ENCODE results near the gene TRMT1. TPM values are rescaled to one million over a fixed set of nuclear protein-coding genes. Genes with fewer than 3 reads are reported as not detected.

The TRMT1 gene
- total RNA-seq, 1 experiment from 2014 or later: 109 TPM

- peak; percentile 99 for DNase-seq (ENCODE audit: low spot score)
- intact Hi-C loops (cut with micrococcal nuclease; ENCODE audit: unreplicated experiment): loop anchor here (2.0 kb wide), 2 partner anchors 13 to 33 kb away; partner anchors contain the start of gene NACC1
Observed at GRCh38 chr19:13151605-13152355, 35.2 kb upstream of the TRMT1 start.

GRCh38 chr19:13150931-13151604 is 34.5 kb upstream of the TRMT1 start:
- Histone ChIP-seq H3K4me1 (ENCODE audit: insufficient read depth, low read length, poor library complexity, severe bottlenecking) (peaks cover 12% of the 10 kb centered on the region), H3K27ac (ENCODE audit: low read depth, low read length, poor library complexity, severe bottlenecking) (peak overlapping the region; percentile 98), H3K36me3 (ENCODE audit: insufficient read depth, low read length, poor library complexity, severe bottlenecking) (peaks cover 17% of the 10 kb centered on the region), H3K9me3 (ENCODE audit: low read depth, low read length, poor library complexity, severe bottlenecking) (no peaks in the 10 kb centered on the region), H3K4me3 (ENCODE audit: low read depth, low read length, poor library complexity, severe bottlenecking) (peak overlapping the region; percentile 72), H3K27me3 (replicated peaks; ENCODE audit: insufficient read depth, low read depth, low read length, poor library complexity) (no peaks in the 10 kb centered on the region)
- TF ChIP-seq CTCF (conservative IDR thresholded peaks at IDR 0.05; ENCODE audit: low read depth, low read length) (no peak), EZH2 (IDR thresholded peaks at IDR 0.05; ENCODE audit: borderline replicate concordance, low read depth, low read length, poor library complexity, severe bottlenecking) (no peak)
- TSS peak; percentile 41 for BruUV-seq (replicated peaks)
- intact Hi-C loops (cut with micrococcal nuclease; ENCODE audit: unreplicated experiment): loop anchor here (2.0 kb wide), 2 partner anchors 14 to 32 kb away; partner anchors contain the start of gene NACC1
- peak; percentile 49 for DNase-seq (ENCODE audit: low spot score)
- CTCF ChIA-PET: no interaction called here
- POLR2A ChIA-PET (ENCODE audit: low non-redundant PET): interaction anchor here (0.5 kb wide), 1 partner anchor 330 kb away, joined by 6 read pairs; no protein-coding TSS in a partner anchor

More at GRCh38 chr19:13151605-13152355, 35.2 kb upstream of the TRMT1 start:
- Histone ChIP-seq H3K36me3 (ENCODE audit: insufficient read depth, low read length, poor library complexity, severe bottlenecking) (peaks cover 17% of the 10 kb centered on the region), H3K4me3 (ENCODE audit: low read depth, low read length, poor library complexity, severe bottlenecking) (peak overlapping the region; percentile 79), H3K4me1 (ENCODE audit: insufficient read depth, low read length, poor library complexity, severe bottlenecking) (peaks cover 19% of the 10 kb centered on the region), H3K27me3 (replicated peaks; ENCODE audit: insufficient read depth, low read depth, low read length, poor library complexity) (no peaks in the 10 kb centered on the region), H3K27ac (ENCODE audit: low read depth, low read length, poor library complexity, severe bottlenecking) (peak overlapping the region; percentile 100), H3K9me3 (ENCODE audit: low read depth, low read length, poor library complexity, severe bottlenecking) (no peaks in the 10 kb centered on the region)
- POLR2A ChIA-PET (ENCODE audit: low non-redundant PET): interaction anchor here (0.5 to 1.7 kb wide), 4 partner anchors 10 to 34 kb away, joined by 4 to 13 read pairs (median 10); partner anchors contain the start of gene NACC1
- no TSS peak for BruUV-seq (replicated peaks)
- no peak for TF ChIP-seq CTCF (conservative IDR thresholded peaks at IDR 0.05; ENCODE audit: low read depth, low read length)
- no peak for TF ChIP-seq EZH2 (IDR thresholded peaks at IDR 0.05; ENCODE audit: borderline replicate concordance, low read depth, low read length, poor library complexity, severe bottlenecking)
- CTCF ChIA-PET: interaction anchor here (1.4 kb wide), 1 partner anchor 43 kb away, joined by 9 read pairs; no protein-coding TSS in a partner anchor

GRCh38 chr19:13150187-13150930 is 33.8 kb upstream of the TRMT1 start, which contains the start of the genes IER2 and STX10:
TSS of gene IER2 (plus strand) at chr19:13150411. CDS start at chr19:13153187, 2,776 bp downstream.
TSS of gene STX10 (minus strand) at chr19:13150375. CDS start at chr19:13150173, 202 bp downstream.
- BruUV-seq (replicated peaks): no TSS peak
- TF ChIP-seq EZH2 (IDR thresholded peaks at IDR 0.05; ENCODE audit: borderline replicate concordance, low read depth, low read length, poor library complexity, severe bottlenecking) (no peak), CTCF (conservative IDR thresholded peaks at IDR 0.05; ENCODE audit: low read depth, low read length) (peak; percentile 55)
- Histone ChIP-seq H3K36me3 (ENCODE audit: insufficient read depth, low read length, poor library complexity, severe bottlenecking) (peaks cover 17% of the 10 kb centered on the region), H3K4me3 (ENCODE audit: low read depth, low read length, poor library complexity, severe bottlenecking) (peak within 1 kb of the TSS; percentile 72), H3K4me1 (ENCODE audit: insufficient read depth, low read length, poor library complexity, severe bottlenecking) (peaks cover 6% of the 10 kb centered on the region), H3K9me3 (ENCODE audit: low read depth, low read length, poor library complexity, severe bottlenecking) (no peaks in the 10 kb centered on the region), H3K27ac (ENCODE audit: low read depth, low read length, poor library complexity, severe bottlenecking) (peak within 1 kb of the TSS; percentile 98), H3K27me3 (replicated peaks; ENCODE audit: insufficient read depth, low read depth, low read length, poor library complexity) (no peaks in the 10 kb centered on the region)
- ChIA-PET POLR2A (ENCODE audit: low non-redundant PET) (no interaction called here), CTCF (interaction anchor here (0.5 to 1.1 kb wide), 3 partner anchors 30 to 144 kb away, joined by 3 to 4 read pairs (median 3); no protein-coding TSS in a partner anchor)
- intact Hi-C loops (cut with micrococcal nuclease; ENCODE audit: unreplicated experiment): loop anchor here (2.0 kb wide), 2 partner anchors 14 to 32 kb away; partner anchors contain the start of gene NACC1
- peak; percentile 97 for DNase-seq (ENCODE audit: low spot score)
